ENCODE measurements around the gene HIBCH.

The HIBCH gene

GRCh38 chr2:190353537-190353899, 33.9 kb upstream of the HIBCH start:
- H3K4me3 ChIP-seq (ENCODE audit: low read length in 2 of 2) = no peak overlapping the region
- no peak overlapping the region for H2BK120ac ChIP-seq (ENCODE audit: low read depth, low read length)
- no peaks in the 10 kb centered on the region for H3K9me3 ChIP-seq (replicated peaks in 1 of 2; ENCODE audit: control insufficient read depth in 2 of 2, insufficient read depth in 1 of 2, low read depth in 1 of 2, low read length in 2 of 2)
- no peaks in the 10 kb centered on the region for H3K79me1 ChIP-seq (ENCODE audit: low read depth, low read length)
- no peak overlapping the region for H3K14ac ChIP-seq (ENCODE audit: low read length)
- no peak overlapping the region for H3K18ac ChIP-seq (ENCODE audit: low read length)
- no peak overlapping the region for H3K23ac ChIP-seq (ENCODE audit: low read depth, low read length, poor library complexity)
- H3K9ac ChIP-seq (ENCODE audit: low read depth, low read length, poor library complexity) = no peak overlapping the region
- H2AFZ ChIP-seq (ENCODE audit: low read length) = no peak overlapping the region
- H2AK5ac ChIP-seq (ENCODE audit: low read depth, low read length) = no peak overlapping the region
- H4K8ac ChIP-seq (ENCODE audit: low read depth, low read length) = no peak overlapping the region
- H3K27ac ChIP-seq (replicated peaks; ENCODE audit: low read length) = no peak overlapping the region
- no peak overlapping the region for H3K4me2 ChIP-seq (ENCODE audit: insufficient read depth, low read length, poor library complexity, severe bottlenecking)
- H2BK5ac ChIP-seq (ENCODE audit: low read length) = no peak overlapping the region
- no peaks in the 10 kb centered on the region for H3K27me3 ChIP-seq (ENCODE audit: control insufficient read depth in 3 of 3, insufficient read depth in 3 of 3, low read depth in 1 of 3, low read length in 3 of 3)
- H3K4me1 ChIP-seq (ENCODE audit: control insufficient read depth in 2 of 2, insufficient read depth in 1 of 2, low read depth in 1 of 2, low read length in 2 of 2) = peaks cover 0 to 2% of the 10 kb centered on the region in 2 donors
- H3K4ac ChIP-seq (ENCODE audit: low read length) = no peak overlapping the region
- no peak overlapping the region for H4K91ac ChIP-seq (ENCODE audit: low read depth, low read length, poor library complexity)
- H3K36me3 ChIP-seq (replicated peaks in 1 of 2; ENCODE audit: control insufficient read depth in 2 of 2, insufficient read depth in 2 of 2, low read length in 2 of 2) = no peaks in the 10 kb centered on the region
- DNase-seq (ENCODE audit: low spot score) = no peak
- H2BK12ac ChIP-seq (ENCODE audit: low read length) = no peak overlapping the region
- H2BK15ac ChIP-seq (ENCODE audit: low read length) = no peak overlapping the region

- H2BK15ac ChIP-seq (ENCODE audit: low read length) = no peak overlapping the region
- no peak overlapping the region for H2BK12ac ChIP-seq (ENCODE audit: low read length)
- no peak overlapping the region for H3K27ac ChIP-seq (replicated peaks; ENCODE audit: low read length)
- H3K14ac ChIP-seq (ENCODE audit: low read length) = no peak overlapping the region
- H3K4me3 ChIP-seq (ENCODE audit: low read length in 2 of 2) = no peak overlapping the region
- no peak overlapping the region for H3K23ac ChIP-seq (ENCODE audit: low read depth, low read length, poor library complexity)
- no peak overlapping the region for H3K4ac ChIP-seq (ENCODE audit: low read length)
- no peak overlapping the region for H2AFZ ChIP-seq (ENCODE audit: low read length)
- H2AK5ac ChIP-seq (ENCODE audit: low read depth, low read length) = no peak overlapping the region
- H3K4me2 ChIP-seq (ENCODE audit: insufficient read depth, low read length, poor library complexity, severe bottlenecking) = no peak overlapping the region
- H3K4me1 ChIP-seq (ENCODE audit: control insufficient read depth in 2 of 2, insufficient read depth in 1 of 2, low read depth in 1 of 2, low read length in 2 of 2) = peaks cover 0 to 2% of the 10 kb centered on the region in 2 donors
- no peaks in the 10 kb centered on the region for H3K9me3 ChIP-seq (replicated peaks in 1 of 2; ENCODE audit: control insufficient read depth in 2 of 2, insufficient read depth in 1 of 2, low read depth in 1 of 2, low read length in 2 of 2)
- H3K36me3 ChIP-seq (replicated peaks in 1 of 2; ENCODE audit: control insufficient read depth in 2 of 2, insufficient read depth in 2 of 2, low read length in 2 of 2) = no peaks in the 10 kb centered on the region
- no peak overlapping the region for H3K18ac ChIP-seq (ENCODE audit: low read length)
- DNase-seq (ENCODE audit: low spot score) = no peak
- H4K91ac ChIP-seq (ENCODE audit: low read depth, low read length, poor library complexity) = no peak overlapping the region
- H3K9ac ChIP-seq (ENCODE audit: low read depth, low read length, poor library complexity) = no peak overlapping the region
- no peak overlapping the region for H4K8ac ChIP-seq (ENCODE audit: low read depth, low read length)
- no peak overlapping the region for H2BK120ac ChIP-seq (ENCODE audit: low read depth, low read length)
- H2BK5ac ChIP-seq (ENCODE audit: low read length) = no peak overlapping the region
- WGBS, 2 donors (ENCODE audit: extremely low coverage in 2 of 2, insufficient read length in 2 of 2, insufficient replicate concordance in 1 of 2) = no CpG with 5 or more reads among the region's 8 CpGs
- H3K27me3 ChIP-seq (ENCODE audit: control insufficient read depth in 3 of 3, insufficient read depth in 3 of 3, low read depth in 1 of 3, low read length in 3 of 3) = no peaks in the 10 kb centered on the region
- H3K79me1 ChIP-seq (ENCODE audit: low read depth, low read length) = no peaks in the 10 kb centered on the region
Observed at GRCh38 chr2:190352668-190353536, 33.3 kb upstream of the HIBCH start.

GRCh38 chr2:190351955-190352354, 32.3 kb upstream of the HIBCH start:
- Histone ChIP-seq H3K4me3 (ENCODE audit: low read length in 2 of 2) (no peak overlapping the region), H3K9ac (ENCODE audit: low read depth, low read length, poor library complexity) (no peak overlapping the region), H3K27me3 (ENCODE audit: control insufficient read depth in 3 of 3, insufficient read depth in 3 of 3, low read depth in 1 of 3, low read length in 3 of 3) (no peaks in the 10 kb centered on the region), H2AFZ (ENCODE audit: low read length) (no peak overlapping the region), H3K4ac (ENCODE audit: low read length) (no peak overlapping the region), H3K27ac (replicated peaks; ENCODE audit: low read length) (no peak overlapping the region), H2BK12ac (ENCODE audit: low read length) (no peak overlapping the region), H3K4me1 (ENCODE audit: control insufficient read depth in 2 of 2, insufficient read depth in 1 of 2, low read depth in 1 of 2, low read length in 2 of 2) (peaks cover 0 to 2% of the 10 kb centered on the region in 2 donors), H2AK5ac (ENCODE audit: low read depth, low read length) (no peak overlapping the region), H2BK5ac (ENCODE audit: low read length) (no peak overlapping the region), H3K23ac (ENCODE audit: low read depth, low read length, poor library complexity) (no peak overlapping the region), H3K4me2 (ENCODE audit: insufficient read depth, low read length, poor library complexity, severe bottlenecking) (no peak overlapping the region), H3K14ac (ENCODE audit: low read length) (no peak overlapping the region), H2BK120ac (ENCODE audit: low read depth, low read length) (no peak overlapping the region), H4K91ac (ENCODE audit: low read depth, low read length, poor library complexity) (no peak overlapping the region), H3K79me1 (ENCODE audit: low read depth, low read length) (no peaks in the 10 kb centered on the region), H3K9me3 (replicated peaks in 1 of 2; ENCODE audit: control insufficient read depth in 2 of 2, insufficient read depth in 1 of 2, low read depth in 1 of 2, low read length in 2 of 2) (no peaks in the 10 kb centered on the region), H2BK15ac (ENCODE audit: low read length) (no peak overlapping the region), H3K18ac (ENCODE audit: low read length) (no peak overlapping the region), H3K36me3 (replicated peaks in 1 of 2; ENCODE audit: control insufficient read depth in 2 of 2, insufficient read depth in 2 of 2, low read length in 2 of 2) (no peaks in the 10 kb centered on the region), H4K8ac (ENCODE audit: low read depth, low read length) (no peak overlapping the region)
- DNase-seq (ENCODE audit: low spot score) = no peak
- no CpG with 5 or more reads among the region's 3 CpGs for WGBS, 2 donors (ENCODE audit: extremely low coverage in 2 of 2, insufficient read length in 2 of 2, insufficient replicate concordance in 1 of 2)

- H2BK15ac ChIP-seq (ENCODE audit: low read length) = no peak overlapping the region
- H3K23ac ChIP-seq (ENCODE audit: low read depth, low read length, poor library complexity) = no peak overlapping the region
- no peak overlapping the region for H4K8ac ChIP-seq (ENCODE audit: low read depth, low read length)
- no peaks in the 10 kb centered on the region for H3K4me1 ChIP-seq (ENCODE audit: control insufficient read depth in 2 of 2, insufficient read depth in 1 of 2, low read depth in 1 of 2, low read length in 2 of 2)
- no peak overlapping the region for H4K91ac ChIP-seq (ENCODE audit: low read depth, low read length, poor library complexity)
- no peak overlapping the region for H2BK5ac ChIP-seq (ENCODE audit: low read length)
- no peak overlapping the region for H3K14ac ChIP-seq (ENCODE audit: low read length)
- no peak overlapping the region for H3K4me3 ChIP-seq (ENCODE audit: low read length in 2 of 2)
- H3K79me1 ChIP-seq (ENCODE audit: low read depth, low read length) = no peaks in the 10 kb centered on the region
- H3K36me3 ChIP-seq (replicated peaks in 1 of 2; ENCODE audit: control insufficient read depth in 2 of 2, insufficient read depth in 2 of 2, low read length in 2 of 2) = no peaks in the 10 kb centered on the region
- H3K4ac ChIP-seq (ENCODE audit: low read length) = no peak overlapping the region
- no peak for DNase-seq (ENCODE audit: low spot score)
- H2AK5ac ChIP-seq (ENCODE audit: low read depth, low read length) = no peak overlapping the region
- H3K27me3 ChIP-seq (ENCODE audit: control insufficient read depth in 3 of 3, insufficient read depth in 3 of 3, low read depth in 1 of 3, low read length in 3 of 3) = no peaks in the 10 kb centered on the region
- H3K18ac ChIP-seq (ENCODE audit: low read length) = no peak overlapping the region
- no peak overlapping the region for H2BK12ac ChIP-seq (ENCODE audit: low read length)
- no peak overlapping the region for H3K9ac ChIP-seq (ENCODE audit: low read depth, low read length, poor library complexity)
- H3K27ac ChIP-seq (replicated peaks; ENCODE audit: low read length) = no peak overlapping the region
- no peak overlapping the region for H2BK120ac ChIP-seq (ENCODE audit: low read depth, low read length)
- no peak overlapping the region for H2AFZ ChIP-seq (ENCODE audit: low read length)
- no peak overlapping the region for H3K4me2 ChIP-seq (ENCODE audit: insufficient read depth, low read length, poor library complexity, severe bottlenecking)
- no peaks in the 10 kb centered on the region for H3K9me3 ChIP-seq (replicated peaks in 1 of 2; ENCODE audit: control insufficient read depth in 2 of 2, insufficient read depth in 1 of 2, low read depth in 1 of 2, low read length in 2 of 2)
Observed at GRCh38 chr2:190350371-190350770, 30.7 kb upstream of the HIBCH start.

Data from neuronal stem cell (in vitro differentiated cells).